GM03348 (cell line): Measurements from ENCODE around the gene RNF121.
"Not testable (repeated sequence)": the region's sequence is repeated elsewhere in the genome, so short reads cannot be mapped to it uniquely, and the experiment has no call there.

Source experiments
- DNase-seq: peaks from one replicate; pipeline ENCODE4 v3.0.0; 2012; ENCODE audit warnings: low spot score

Gene RNF121

DNA sequence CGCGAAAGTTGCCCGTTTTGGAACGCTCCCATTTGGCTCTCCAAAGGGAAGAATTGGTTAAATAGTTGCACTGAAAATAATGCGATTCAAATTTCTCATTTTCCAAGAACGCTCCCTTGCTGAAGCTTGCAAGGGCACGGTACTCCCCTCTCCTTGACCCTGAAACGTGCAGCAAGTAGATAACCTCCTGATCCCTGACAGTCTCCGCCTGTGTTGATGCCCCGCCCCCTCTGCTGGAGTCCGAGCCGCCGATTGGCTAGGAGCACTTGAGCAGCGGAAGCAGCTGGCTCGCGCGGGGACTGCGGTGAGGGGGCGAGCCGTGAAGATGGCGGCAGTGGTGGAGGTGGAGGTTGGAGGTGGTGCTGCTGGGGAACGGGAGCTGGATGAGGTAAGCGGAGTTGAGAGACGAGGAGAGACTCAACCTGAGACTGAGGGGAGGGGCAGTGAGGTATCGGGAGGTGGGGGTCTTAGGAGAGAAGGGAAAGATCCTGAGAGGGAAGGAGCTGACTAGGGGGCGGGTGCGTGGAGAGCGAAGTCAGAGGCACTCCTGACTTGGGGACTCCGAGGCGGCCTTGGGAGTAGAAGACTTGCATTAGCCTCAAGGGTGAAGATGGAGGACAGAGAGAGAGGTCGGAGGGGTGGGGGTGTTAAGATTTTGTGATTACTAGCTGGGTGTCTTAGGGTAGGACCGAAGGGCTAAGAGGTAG lies at the start of gene RNF121:
Gene RNF121 (plus strand): TSS at position 310 of the 707 bp plus-strand sequence. CDS start 16 bp downstream, at position 326.
- DNase-seq: peak; percentile 98

- not testable (repeated sequence) for DNase-seq
Observed at GRCh38 chr11:71885806-71886205, 43.0 kb upstream of the RNF121 start.

DNA sequence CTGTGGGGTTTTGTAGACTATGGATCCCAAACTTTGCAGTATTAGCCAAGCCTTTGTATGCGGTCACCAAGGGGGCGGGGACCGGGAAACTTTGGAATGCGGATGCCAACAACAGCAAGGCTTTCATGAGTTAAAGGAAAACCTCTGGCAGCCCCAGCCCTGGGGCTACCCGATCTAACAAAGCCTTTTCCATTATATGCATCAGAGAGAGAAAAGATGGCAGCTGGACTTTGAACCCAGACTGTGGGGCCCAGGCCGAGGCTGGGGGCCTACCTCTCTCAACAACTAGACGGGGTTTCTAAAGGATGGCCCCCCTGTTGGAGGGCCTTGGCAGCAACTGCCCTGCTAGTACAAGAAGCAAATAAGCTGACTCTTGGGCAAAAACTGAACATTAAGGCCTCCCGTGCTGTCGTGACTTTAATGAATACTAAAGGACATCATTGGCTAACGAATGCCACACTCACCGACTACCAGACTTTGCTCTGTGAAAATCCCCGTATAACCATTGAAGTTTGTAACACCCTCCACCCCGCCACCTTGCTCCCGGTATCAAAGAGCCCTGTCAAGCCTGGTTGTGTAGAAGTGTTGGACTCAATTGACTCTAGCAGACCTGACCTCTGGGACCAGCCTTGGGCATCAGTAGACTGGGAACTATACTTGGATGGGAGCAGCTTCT lies 40.4 kb upstream of the RNF121 start:
- not testable (repeated sequence) for DNase-seq

DNA sequence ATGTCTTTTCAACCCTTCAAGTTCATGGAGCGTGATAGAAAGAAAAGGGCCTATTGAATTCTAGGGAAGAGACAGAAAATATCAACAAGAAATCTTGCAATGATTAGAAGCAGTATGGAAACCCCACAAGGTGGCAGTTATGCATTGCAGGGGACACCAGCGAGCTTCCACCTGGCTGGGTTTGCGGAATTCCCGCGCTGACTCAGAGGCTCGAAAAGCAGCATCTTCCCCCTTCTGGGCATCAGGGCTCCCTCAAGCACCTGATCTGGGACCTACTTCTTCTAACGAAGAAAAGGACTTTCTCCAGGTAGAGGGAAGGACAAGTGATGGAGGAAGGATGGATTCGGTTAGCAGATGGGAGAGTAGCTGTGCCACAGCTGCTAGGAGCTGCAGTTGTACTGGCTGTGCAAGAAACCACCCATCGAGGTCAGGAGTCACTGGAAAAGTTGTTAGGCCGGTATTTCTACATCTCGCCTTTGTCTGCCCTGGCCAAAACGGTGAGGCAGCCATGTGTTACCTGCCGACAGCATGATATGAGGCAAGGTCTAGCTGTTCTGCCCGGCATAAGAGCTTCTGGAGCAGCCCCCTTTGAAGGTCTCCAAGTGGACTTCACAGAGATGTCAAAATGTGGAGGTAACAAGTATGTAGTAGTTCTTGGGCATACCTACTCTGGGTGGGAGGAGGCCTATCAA lies 39.5 kb upstream of the RNF121 start:
- not testable (repeated sequence) for DNase-seq

- no peak for DNase-seq
Observed at GRCh38 chr11:71895961-71896360, 32.9 kb upstream of the RNF121 start.

DNA sequence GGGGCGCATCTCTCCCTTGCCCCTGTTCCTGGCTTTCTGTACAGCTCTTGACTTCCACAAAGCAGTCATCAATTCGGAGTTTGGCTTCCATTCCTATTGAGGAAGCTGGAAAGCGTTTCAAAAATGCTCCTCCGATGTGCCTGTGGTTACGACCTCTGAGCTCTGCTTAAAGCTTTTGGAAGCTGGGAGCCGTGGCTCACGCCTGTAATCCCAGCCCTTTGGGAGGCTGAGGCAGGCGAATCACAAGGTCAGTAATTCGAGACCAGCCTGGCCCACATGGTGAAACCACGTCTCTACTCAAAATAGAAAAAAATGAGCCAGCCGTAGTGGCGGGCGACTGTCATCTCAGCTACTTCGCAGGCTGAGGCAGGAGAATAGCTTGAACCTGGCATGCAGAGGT lies 27.7 kb upstream of the RNF121 start:
- not testable (repeated sequence) for DNase-seq

DNA sequence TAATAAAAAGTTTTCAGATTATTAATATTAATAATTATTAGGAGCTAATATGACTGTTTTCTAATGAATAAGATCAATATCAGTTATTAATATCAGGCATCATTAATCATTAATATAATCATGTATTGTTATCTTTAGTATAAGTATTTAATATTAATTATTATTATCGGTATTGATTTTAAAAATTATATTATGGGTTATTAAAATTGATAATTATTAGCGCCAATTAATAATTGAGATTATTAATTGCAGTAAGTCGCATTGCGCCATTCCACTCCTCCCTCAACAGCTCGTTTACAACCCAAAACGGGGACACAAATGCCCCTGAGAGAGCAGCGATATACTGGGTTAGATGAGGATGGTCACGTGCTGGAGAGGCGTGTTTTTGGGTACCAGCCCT lies 20.6 kb upstream of the RNF121 start:
- no peak for DNase-seq

- DNase-seq: not testable (repeated sequence)
Observed at GRCh38 chr11:71910775-71911174, 18.1 kb upstream of the RNF121 start.

- not testable (repeated sequence) for DNase-seq
Observed at GRCh38 chr11:71911321-71911985, 17.4 kb upstream of the RNF121 start.

- not testable (repeated sequence) for DNase-seq
Observed at GRCh38 chr11:71911986-71912340, 16.9 kb upstream of the RNF121 start.

DNA sequence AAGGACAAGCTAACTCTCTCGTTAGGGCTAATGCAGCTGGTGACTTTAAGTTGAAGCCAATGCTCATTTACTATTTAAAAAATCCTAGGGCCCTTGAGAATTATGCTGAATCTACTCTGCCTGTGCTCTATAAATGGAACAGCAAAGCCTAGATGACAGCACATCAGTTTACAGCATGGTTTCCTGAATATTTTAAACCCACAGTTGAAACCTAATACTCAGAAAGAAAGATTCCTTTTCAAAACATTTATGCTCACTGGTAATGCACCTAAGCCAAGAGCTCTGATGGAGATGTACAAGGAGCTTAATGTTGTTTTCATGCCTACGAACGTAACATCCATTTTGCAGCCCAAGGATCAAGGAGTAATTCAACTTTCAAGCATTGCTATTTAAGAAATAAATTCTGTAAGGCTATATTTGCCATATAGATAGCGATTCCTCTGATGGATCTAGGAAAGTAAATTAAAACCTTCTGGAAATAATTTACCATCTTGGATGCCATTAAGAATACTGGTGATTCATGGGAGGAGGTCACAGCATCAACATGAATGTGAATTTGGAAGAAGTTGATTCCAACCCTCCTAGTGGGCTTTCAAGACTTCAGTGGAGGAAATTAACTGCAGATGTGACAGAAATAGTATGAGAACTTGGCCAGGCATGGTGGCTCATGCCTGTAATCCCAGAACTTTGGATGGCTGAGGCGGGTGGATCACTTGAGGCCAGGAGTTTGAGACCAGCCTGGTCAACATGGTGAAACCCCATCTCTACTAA lies 14.9 kb upstream of the RNF121 start:
- DNase-seq: peak; percentile 48

DNA sequence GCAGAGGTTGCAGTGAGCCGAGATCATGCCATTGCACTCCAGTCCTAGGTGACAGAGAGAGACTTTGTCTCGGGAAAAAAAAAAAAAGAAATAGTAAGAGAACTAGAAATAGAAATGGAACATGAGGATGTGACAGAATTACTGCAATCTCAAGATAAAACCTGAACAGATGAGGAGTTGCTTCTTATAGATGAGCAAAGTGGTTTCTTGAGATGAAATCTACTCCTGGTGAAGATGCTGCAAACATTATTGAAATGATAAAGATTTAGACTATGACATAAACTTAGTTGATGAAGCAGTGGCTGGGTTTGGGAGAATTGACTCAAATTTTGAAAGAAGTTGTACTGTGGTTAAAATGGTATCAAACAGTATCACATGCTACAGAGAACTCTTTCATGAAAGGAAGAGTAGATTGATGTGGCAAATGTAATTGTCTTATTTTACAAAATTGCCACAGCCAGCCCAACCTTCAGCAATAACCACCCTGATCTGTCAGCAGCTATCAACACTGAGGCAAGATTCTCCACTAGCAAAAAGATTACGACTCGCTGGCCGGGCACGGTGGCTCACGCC lies 14.1 kb upstream of the RNF121 start:
- DNase-seq: no peak

- no peak for DNase-seq
Observed at GRCh38 chr11:71917646-71918140, 11.2 kb upstream of the RNF121 start.

- peak; percentile 89 for DNase-seq
Observed at GRCh38 chr11:71927820-71928736, 768 bp upstream of the RNF121 start, which contains the start of gene XNDC1N. Gene XNDC1N, minus strand, starts transcription at chr11:71928594. Its CDS starts 5,241 bp downstream, at chr11:71923353.

DNA sequence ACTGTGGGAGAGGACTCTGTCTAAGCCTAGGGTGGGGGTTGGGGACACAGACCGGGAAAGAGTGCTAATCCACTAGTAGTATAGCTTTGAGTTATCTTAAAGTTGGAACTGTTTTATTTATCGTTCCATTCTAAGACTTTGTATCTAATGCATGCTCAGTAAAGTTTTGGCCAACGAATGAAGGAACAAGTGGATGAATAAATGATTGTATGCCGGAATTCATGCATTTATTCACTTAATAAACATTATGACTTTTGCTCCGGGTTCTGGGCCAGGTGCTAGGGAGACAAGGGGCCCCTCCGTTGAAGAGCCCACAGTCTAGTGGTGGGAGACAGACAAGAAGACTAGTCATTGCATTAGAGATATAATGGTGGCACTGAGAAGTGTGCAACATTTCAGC lies 645 bp downstream of the RNF121 start:
- DNase-seq: no peak

DNA sequence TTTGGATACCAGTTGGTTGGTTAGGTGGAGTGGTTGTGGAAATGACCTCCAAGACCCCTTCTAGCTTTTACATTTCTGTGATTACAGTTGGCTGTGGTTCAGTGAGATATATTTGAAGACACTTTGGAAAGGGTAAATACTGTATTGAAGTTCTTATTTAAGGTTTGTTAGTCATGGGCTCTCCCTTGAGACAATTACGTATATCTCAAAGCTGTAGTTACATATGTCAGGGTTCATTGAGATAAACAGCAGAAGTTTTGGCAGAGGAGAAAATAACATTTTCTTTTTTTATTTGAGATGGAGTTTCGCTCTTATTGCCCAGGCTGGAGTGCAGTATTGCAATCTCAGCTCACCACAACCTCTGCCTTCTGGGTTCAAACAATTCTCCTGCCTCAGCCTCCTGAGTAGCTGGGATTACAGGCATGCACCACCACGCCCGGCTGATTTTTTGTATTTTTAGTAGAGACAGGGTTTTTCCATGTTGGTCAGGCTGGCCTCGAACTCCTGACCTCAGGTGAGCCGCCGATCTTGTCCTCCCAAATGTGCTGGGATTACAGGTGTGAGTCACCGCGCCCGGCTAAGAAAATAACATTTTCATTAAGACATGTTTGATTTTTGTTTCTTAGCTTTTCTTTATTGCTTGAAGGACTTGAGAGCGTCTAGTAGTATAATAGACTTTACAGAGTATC lies 1.9 kb downstream of the RNF121 start:
- DNase-seq: no peak

GRCh38 chr11:71931245-71931602 lies 2.4 kb downstream of the RNF121 start:
- DNase-seq: no peak

DNA sequence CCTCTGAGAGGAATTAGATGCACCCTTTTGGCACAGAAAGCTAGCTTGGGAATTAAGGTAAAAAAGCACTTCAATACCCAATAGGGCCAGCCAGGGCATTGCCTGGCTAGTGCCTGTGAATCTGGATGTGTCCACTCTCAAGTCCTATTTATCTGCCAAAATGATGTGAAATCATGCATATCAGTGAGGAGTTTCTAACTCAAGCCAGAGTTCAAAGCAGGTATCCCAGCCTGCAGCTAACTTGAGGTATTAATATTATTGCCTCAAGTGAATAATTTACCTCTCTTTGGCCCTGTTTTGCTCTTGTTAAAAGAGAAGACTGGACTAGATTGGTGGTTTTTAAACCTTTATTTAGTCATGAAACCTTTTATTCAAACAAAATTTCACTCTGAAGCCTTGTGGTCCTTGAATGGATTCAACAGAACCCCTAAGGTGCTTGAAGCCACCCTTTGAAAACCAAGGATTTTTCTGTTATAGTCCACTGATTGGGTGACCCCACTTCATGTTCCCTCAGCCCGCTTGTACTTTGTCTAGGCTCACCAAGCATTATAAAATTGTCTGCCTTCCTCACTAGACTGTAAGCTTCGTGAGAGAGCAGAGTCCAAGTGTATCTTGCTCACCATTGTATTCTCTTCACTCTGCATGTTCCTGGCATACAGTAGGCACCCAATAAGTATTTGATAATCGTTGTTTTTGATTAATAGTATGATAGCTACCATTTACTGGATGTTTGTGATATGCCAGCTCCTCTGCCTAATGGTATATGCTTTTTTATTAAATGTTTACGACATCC lies 4.5 kb downstream of the RNF121 start:
- DNase-seq: no peak

GRCh38 chr11:71934213-71934612 lies 5.4 kb downstream of the RNF121 start:
- no peak for DNase-seq
